Endothelial cell of umbilical vein (primary cell): ENCODE measurements around the gene UNC13D. TPM values are rescaled to one million over a fixed set of nuclear protein-coding genes. Genes with fewer than 3 reads are reported as not detected.

Source experiments
- BruUV-seq: library from RNA; stranded (reverse); fragments of 400-500 nt; replicated peaks from 2 replicates; lab custom pipeline; 2021; lab: Mats Ljungman, UMichigan
- CTCF ChIA-PET: fragments of 300-600, 350-600 bp; sonication (Branson Sonifier 250); formaldehyde crosslinking; loops from one replicate; lab custom pipeline; 2021; ENCODE audit warnings: antibody characterized with exemption, inconsistent platforms; lab: Charles Lee
- POLR2A ChIA-PET: fragments of 300-600, 350-600 bp; sonication (Branson Sonifier 250); formaldehyde crosslinking; loops from one replicate; lab custom pipeline; 2021; ENCODE audit warnings: antibody characterized with exemption, inconsistent platforms; lab: Charles Lee
- DNase-seq: peaks from one replicate; pipeline ENCODE4 v3.0.0-alpha.2; 2011; ENCODE audit warnings: low read depth, low spot score
- FAIRE-seq: peaks from 2 replicates; lab custom pipeline; 2011; peaks lifted over from hg19 to GRCh38; lab: Jason Lieb, UNC
- H2AFZ ChIP-seq: 2 replicates; pipeline ENCODE4 v1.6.0; 2012; ENCODE audit warnings: low read depth, low read length, control low read depth, inconsistent platforms
- H3K27ac ChIP-seq: 2 replicates; pipeline ENCODE4 v1.5.1; 2011; ENCODE audit warnings: low read depth, mild to moderate bottlenecking, control low read depth, low read length, moderate library complexity; ENCODE audit not compliant: insufficient read depth
- H3K27me3 ChIP-seq, 2 experiments: 2 replicates each; pipeline versions ENCODE4 v1.6.0 to v1.6.1; 2011; ENCODE audit warnings: low read length in 2 of 2, mixed read lengths in 1 of 2; ENCODE audit not compliant: control insufficient read depth in 2 of 2, insufficient read depth in 2 of 2
- H3K36me3 ChIP-seq, 2 experiments: 2 replicates in 1 of 2; 3 replicates in 1 of 2; pipeline ENCODE4 v1.5.1; 2011; ENCODE audit warnings: low read length in 2 of 2, mild to moderate bottlenecking in 1 of 2, moderate library complexity in 1 of 2; ENCODE audit not compliant: control insufficient read depth in 2 of 2, insufficient read depth in 2 of 2; ENCODE audit errors: extremely low read depth in 1 of 2
- H3K4me1 ChIP-seq: 3 replicates; pipeline ENCODE4 v1.5.1; 2011; ENCODE audit warnings: mild to moderate bottlenecking, low read length; ENCODE audit not compliant: control insufficient read depth, insufficient read depth; ENCODE audit errors: extremely low read depth
- H3K4me2 ChIP-seq: 2 replicates; pipeline ENCODE4 v1.6.1; 2011; ENCODE audit warnings: low read length, control low read depth, mixed read lengths; ENCODE audit not compliant: insufficient read depth
- H3K4me3 ChIP-seq, 3 experiments: fragments of 200-600 bp in 1 of 3; sonication (generic), shearing (Covaris generic) in 1 of 3; replicated peaks in 1 of 3; 2 replicates each; pipeline ENCODE4 v1.5.1; 2011 to 2016; ENCODE audit warnings: control low read depth in 3 of 3, low read length in 3 of 3, mild to moderate bottlenecking in 2 of 3, inconsistent platforms in 1 of 3, low read depth in 1 of 3, moderate library complexity in 1 of 3; ENCODE audit not compliant: insufficient read depth in 1 of 3
- H3K79me2 ChIP-seq: 2 replicates; pipeline ENCODE4 v1.6.0; 2012; ENCODE audit warnings: low read length, inconsistent platforms; ENCODE audit not compliant: control insufficient read depth, insufficient read depth
- H3K9ac ChIP-seq: replicated peaks from 2 replicates; pipeline ENCODE3; 2011; ENCODE audit warnings: low read length, control low read depth; ENCODE audit not compliant: insufficient read depth; ENCODE audit errors: extremely low read depth
- H3K9me1 ChIP-seq: replicated peaks from 3 replicates; pipeline ENCODE4 v1.6.0; 2011; ENCODE audit warnings: mild to moderate bottlenecking, low read length; ENCODE audit not compliant: control insufficient read depth, insufficient read depth; ENCODE audit errors: extremely low read depth
- H3K9me3 ChIP-seq: replicated peaks from 2 replicates; pipeline ENCODE4 v1.5.1; 2012; ENCODE audit warnings: low read length, inconsistent platforms; ENCODE audit not compliant: control insufficient read depth, insufficient read depth
- H4K20me1 ChIP-seq: replicated peaks from 2 replicates; pipeline ENCODE3; 2011; ENCODE audit warnings: mild to moderate bottlenecking, low read length; ENCODE audit not compliant: control insufficient read depth, insufficient read depth; ENCODE audit errors: extremely low read depth
- GATA2 ChIP-seq: IDR thresholded peaks from 2 replicates; pipeline ENCODE4 v1.7.0; 2011; ENCODE audit warnings: low read depth, mild to moderate bottlenecking, moderate library complexity, mixed read lengths, low read length; ENCODE audit not compliant: insufficient read length, insufficient read depth
- JUN ChIP-seq: IDR thresholded peaks from 2 replicates; pipeline ENCODE4 v1.6.1; 2011; ENCODE audit warnings: borderline replicate concordance, low read depth; ENCODE audit not compliant: insufficient read length, insufficient read depth
- MYC ChIP-seq: IDR thresholded peaks from one replicate; pipeline ENCODE4 v1.6.1; 2011; ENCODE audit warnings: mild to moderate bottlenecking, low read depth, low read length
- dilution Hi-C: fragments of 300-500 bp; cut with MboI; formaldehyde crosslinking; loops from one replicate; pipeline ENCODE4 v1.15.0; 2019; ENCODE audit warnings: low sequenced_read_pairs; ENCODE audit not compliant: extremely low pct_ligation_motif_present
- intact Hi-C: fragments of 100-400 bp; cut with micrococcal nuclease; formaldehyde crosslinking; loops from one replicate; pipeline ENCODE4 v1.10.0; 2022
- microRNA-seq: library from miRNA; unstranded; fragments of <30 nt; microRNA quantifications from one replicate; pipeline ENCODE4 v1.2.0, GENCODE V29; 2021; ENCODE audit warnings: borderline number of aligned reads, borderline replicate concordance
- polyA plus RNA-seq, 4 experiments: library from polyadenylated mRNA; depleted of rRNA in 3 of 4; stranded (reverse) in 3 of 4; unstranded in 1 of 4; fragments of >200 nt; gene quantifications; 2 replicates each; pipeline versions ENCODE4 v1.2.1 to v1.2.3, GENCODE V29; 2011 to 2012; ENCODE audit warnings: missing spikeins in 1 of 4
- total RNA-seq: library from RNA; stranded (reverse); gene quantifications from 2 replicates; pipeline ENCODE4 v1.2.3, GENCODE V29; 2021
- TF ChIP-seq, protein P1 (sequence below), 2 donors: IDR thresholded peaks; 1 replicate in 1 of 2; 2 replicates in 1 of 2; pipeline ENCODE4 v1.5.1; 2011; ENCODE audit warnings: low read length in 2 of 2, mild to moderate bottlenecking in 2 of 2, moderate library complexity in 2 of 2, control low read depth in 1 of 2, inconsistent platforms in 1 of 2, low read depth in 1 of 2; ENCODE audit not compliant: insufficient read depth in 1 of 2; ENCODE audit errors: extremely low read depth in 1 of 2

Gene UNC13D
- total and polyA plus RNA-seq, 2 donors (not counting 3 experiments of a cell fraction or from before 2014, with no cell fraction given) = 6.9 to 14.9 TPM

DNA sequence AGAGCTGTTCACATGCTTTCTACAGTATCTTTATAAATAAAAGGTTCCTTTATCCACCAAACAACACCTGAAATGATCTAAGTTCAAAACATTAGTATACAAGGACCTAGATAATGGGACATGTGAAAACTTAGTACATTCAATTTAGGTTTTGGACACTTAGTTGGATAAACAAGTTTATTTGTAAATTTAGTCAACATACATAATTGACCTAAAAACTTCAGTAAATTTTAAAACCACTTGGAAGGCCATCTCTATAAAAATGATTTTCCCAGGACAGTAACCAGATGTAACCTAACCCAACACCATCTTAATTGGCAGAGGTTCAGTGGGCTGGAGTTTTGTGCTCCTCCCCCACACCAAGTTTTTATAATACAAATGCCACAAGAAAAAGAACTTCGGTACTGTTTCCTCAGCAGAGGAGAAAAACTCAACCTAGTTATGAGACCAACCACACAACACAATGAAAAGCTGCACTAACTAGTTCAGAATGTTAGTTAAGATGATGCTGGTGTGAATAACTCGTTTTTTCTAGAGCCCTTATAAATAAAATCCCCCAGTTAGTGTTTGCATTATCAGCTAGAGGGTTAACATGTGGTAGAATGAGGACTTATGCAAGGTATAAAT is 66.8 kb downstream of the UNC13D start:
- no peaks in the 10 kb centered on the region for H3K27me3 ChIP-seq
- peaks cover 9% of the 10 kb centered on the region for H3K4me1 ChIP-seq
- DNase-seq (no peak), FAIRE-seq (peak; percentile 59)
- H3K36me3 ChIP-seq = peaks cover 14 to 16% of the 10 kb centered on the region in 2 experiments
- peak overlapping the region; percentile 61 to 87 (median 72) for H3K4me3 ChIP-seq
- TF ChIP-seq MYC (no peak), JUN (no peak), GATA2 (no peak)
- TF ChIP-seq, protein P1, sequence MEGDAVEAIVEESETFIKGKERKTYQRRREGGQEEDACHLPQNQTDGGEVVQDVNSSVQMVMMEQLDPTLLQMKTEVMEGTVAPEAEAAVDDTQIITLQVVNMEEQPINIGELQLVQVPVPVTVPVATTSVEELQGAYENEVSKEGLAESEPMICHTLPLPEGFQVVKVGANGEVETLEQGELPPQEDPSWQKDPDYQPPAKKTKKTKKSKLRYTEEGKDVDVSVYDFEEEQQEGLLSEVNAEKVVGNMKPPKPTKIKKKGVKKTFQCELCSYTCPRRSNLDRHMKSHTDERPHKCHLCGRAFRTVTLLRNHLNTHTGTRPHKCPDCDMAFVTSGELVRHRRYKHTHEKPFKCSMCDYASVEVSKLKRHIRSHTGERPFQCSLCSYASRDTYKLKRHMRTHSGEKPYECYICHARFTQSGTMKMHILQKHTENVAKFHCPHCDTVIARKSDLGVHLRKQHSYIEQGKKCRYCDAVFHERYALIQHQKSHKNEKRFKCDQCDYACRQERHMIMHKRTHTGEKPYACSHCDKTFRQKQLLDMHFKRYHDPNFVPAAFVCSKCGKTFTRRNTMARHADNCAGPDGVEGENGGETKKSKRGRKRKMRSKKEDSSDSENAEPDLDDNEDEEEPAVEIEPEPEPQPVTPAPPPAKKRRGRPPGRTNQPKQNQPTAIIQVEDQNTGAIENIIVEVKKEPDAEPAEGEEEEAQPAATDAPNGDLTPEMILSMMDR (IDR thresholded peaks at IDR 0.05; ENCODE audit: extremely low read depth in 1 of 2, insufficient read depth in 1 of 2, low read depth in 1 of 2, low read length in 2 of 2) = no peak
- H3K27ac ChIP-seq = no peak overlapping the region
- H3K9ac ChIP-seq = peak overlapping the region; percentile 37
- intact Hi-C loops = loop anchor here (5.0 to 10.0 kb wide), 2 partner anchors 120 to 227 kb away; partner anchors contain the start of genes CDK3 and TRIM65
- POLR2A ChIA-PET = interaction anchor here (1.3 to 5.2 kb wide), 2 partner anchors 12 to 78 kb away, joined by 15 to 24 read pairs; partner anchors contain the start of genes GALK1 and WBP2
- H2AFZ ChIP-seq = no peak overlapping the region
- peaks cover 6% of the 10 kb centered on the region for H4K20me1 ChIP-seq
- H3K79me2 ChIP-seq = peaks cover 18% of the 10 kb centered on the region
- H3K9me3 ChIP-seq = no peaks in the 10 kb centered on the region
- CTCF ChIA-PET = interaction anchor here (1.0 to 3.3 kb wide), 6 partner anchors 8 to 84 kb away, joined by 3 to 16 read pairs (median 4); partner anchors contain the start of gene GALK1
- BruUV-seq = no TSS peak
- dilution Hi-C loops = no loop called here
- peak overlapping the region; percentile 73 for H3K4me2 ChIP-seq
- no peaks in the 10 kb centered on the region for H3K9me1 ChIP-seq

Small RNA genes within 50 kb of the gene (microRNA-seq; reads per million reads assigned to microRNA genes)
- gene MIR4738 = not detected

Other genes with a start within 250 kb of the UNC13D start
- gene SMIM5, start 211.0 kb downstream of the UNC13D start, total RNA-seq = not detected in 2 replicates
- not detected in 2 replicates for gene SMIM5, start 211.0 kb downstream of the UNC13D start, polyA plus RNA-seq
- 30.7 and 30.9 TPM in 2 replicates for gene RECQL5, start 177.2 kb downstream of the UNC13D start, total RNA-seq
- 17.3 and 21.3 TPM in 2 replicates for gene RECQL5, start 177.2 kb downstream of the UNC13D start, polyA plus RNA-seq
- 143 and 151 TPM in 2 replicates for gene SAP30BP, start 177.1 kb downstream of the UNC13D start, total RNA-seq
- 112 and 116 TPM in 2 replicates for gene SAP30BP, start 177.1 kb downstream of the UNC13D start, polyA plus RNA-seq
- 4.1 and 4.2 TPM in 2 replicates for gene ITGB4, start 122.9 kb downstream of the UNC13D start, total RNA-seq
- 6.5 and 6.7 TPM in 2 replicates for gene ITGB4, start 122.9 kb downstream of the UNC13D start, polyA plus RNA-seq
- 45.8 and 47.0 TPM in 2 replicates for gene GALK1, start 79.2 kb downstream of the UNC13D start, total RNA-seq
- gene GALK1, start 79.2 kb downstream of the UNC13D start, polyA plus RNA-seq = 63.7 and 90.1 TPM in 2 replicates
- gene UNK, start 59.6 kb downstream of the UNC13D start, total RNA-seq = 23.2 and 25.9 TPM in 2 replicates
- gene UNK, start 59.6 kb downstream of the UNC13D start, polyA plus RNA-seq = 16.0 and 18.0 TPM in 2 replicates
- gene WBP2, start 10.9 kb upstream of the UNC13D start, total RNA-seq = 120 and 126 TPM in 2 replicates
- gene WBP2, start 10.9 kb upstream of the UNC13D start, polyA plus RNA-seq = 81.5 and 104 TPM in 2 replicates
- 56.7 and 67.7 TPM in 2 replicates for gene TRIM47, start 34.2 kb upstream of the UNC13D start, total RNA-seq
- 75.1 and 85.3 TPM in 2 replicates for gene TRIM47, start 34.2 kb upstream of the UNC13D start, polyA plus RNA-seq
- gene TRIM65, start 52.5 kb upstream of the UNC13D start, total RNA-seq = 28.1 and 33.5 TPM in 2 replicates
- gene TRIM65, start 52.5 kb upstream of the UNC13D start, polyA plus RNA-seq = 18.6 and 19.3 TPM in 2 replicates
- 93.8 and 94.4 TPM in 2 replicates for gene MRPL38, start 60.5 kb upstream of the UNC13D start, total RNA-seq
- gene MRPL38, start 60.5 kb upstream of the UNC13D start, polyA plus RNA-seq = 82.7 and 100 TPM in 2 replicates
- 8.9 and 9.4 TPM in 2 replicates for gene FBF1, start 96.6 kb upstream of the UNC13D start, total RNA-seq
- 4.9 and 5.7 TPM in 2 replicates for gene FBF1, start 96.6 kb upstream of the UNC13D start, polyA plus RNA-seq
- gene ACOX1, start 134.8 kb upstream of the UNC13D start, total RNA-seq = 45.1 and 47.0 TPM in 2 replicates
- gene ACOX1, start 134.8 kb upstream of the UNC13D start, polyA plus RNA-seq = 17.9 and 18.6 TPM in 2 replicates
- gene TEN1, start 134.8 kb upstream of the UNC13D start, total RNA-seq = 14.3 and 18.8 TPM in 2 replicates
- 29.0 and 36.8 TPM in 2 replicates for gene TEN1, start 134.8 kb upstream of the UNC13D start, polyA plus RNA-seq
- 6.2 and 8.5 TPM in 2 replicates for gene CDK3, start 156.5 kb upstream of the UNC13D start, total RNA-seq
- 8.7 and 9.7 TPM in 2 replicates for gene CDK3, start 156.5 kb upstream of the UNC13D start, polyA plus RNA-seq
- not detected in 2 replicates for gene EVPL, start 182.9 kb upstream of the UNC13D start, total RNA-seq
- gene EVPL, start 182.9 kb upstream of the UNC13D start, polyA plus RNA-seq = not detected in 2 replicates
- gene SRP68, start 228.1 kb upstream of the UNC13D start, total RNA-seq = 77.6 and 81.7 TPM in 2 replicates
- 55.8 and 64.6 TPM in 2 replicates for gene SRP68, start 228.1 kb upstream of the UNC13D start, polyA plus RNA-seq
- not detected in 2 replicates for gene GALR2, start 230.4 kb upstream of the UNC13D start, total RNA-seq
- 0.47 and 0.53 TPM in 2 replicates for gene GALR2, start 230.4 kb upstream of the UNC13D start, polyA plus RNA-seq
- gene ZACN, start 234.8 kb upstream of the UNC13D start, total RNA-seq = not detected in 2 replicates
- gene ZACN, start 234.8 kb upstream of the UNC13D start, polyA plus RNA-seq = 0.05 and 0.18 TPM in 2 replicates